ENCODE results near the gene RMND1.

DNA sequence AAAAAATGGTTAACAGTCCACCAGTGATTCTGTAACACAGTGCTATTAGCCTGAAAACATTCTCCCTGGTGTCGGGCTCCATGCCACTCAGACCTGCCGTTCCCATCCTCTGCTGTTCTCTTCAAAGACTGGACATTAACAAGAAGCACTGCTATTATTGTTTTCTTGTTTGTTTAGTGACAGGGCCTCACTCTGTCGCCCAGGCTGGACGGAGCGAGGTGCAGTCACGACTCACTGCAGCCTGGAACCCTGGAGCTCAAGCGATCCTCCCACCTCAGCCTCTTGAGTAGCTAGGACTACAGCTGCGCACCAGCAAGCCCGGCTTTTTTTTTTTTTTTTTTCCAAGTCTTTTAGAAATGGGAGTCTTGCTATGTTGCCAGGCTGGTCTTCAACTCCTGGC is 9.6 kb downstream of the RMND1 start:
- TF ChIP-seq CENPX (CRISPR knock-in tag; IDR thresholded peaks at IDR 0.05) (no peak), ZBTB21 (CRISPR knock-in tag; IDR thresholded peaks at IDR 0.05) (no peak), MAF1 (CRISPR knock-in tag; IDR thresholded peaks at IDR 0.05; ENCODE audit: borderline replicate concordance) (no peak), CBX2 (IDR thresholded peaks at IDR 0.05; ENCODE audit: low read depth, low read length) (no peak), CBX2 (CRISPR knock-in tag; IDR thresholded peaks at IDR 0.05; ENCODE audit: low read depth) (no peak), BHLHE40 (IDR thresholded peaks at IDR 0.05; ENCODE audit: low read length) (no peak), ZNF430 (CRISPR knock-in tag; IDR thresholded peaks at IDR 0.05) (no peak), POLR2G (IDR thresholded peaks at IDR 0.05; ENCODE audit: low read depth, low read length) (no peak), ZSCAN25 (CRISPR knock-in tag; IDR thresholded peaks at IDR 0.05) (no peak), MXD4 (CRISPR knock-in tag; IDR thresholded peaks at IDR 0.05) (no peak), ZNF446 (CRISPR knock-in tag; IDR thresholded peaks at IDR 0.05) (no peak)
- TF ChIP-seq, protein P1, sequence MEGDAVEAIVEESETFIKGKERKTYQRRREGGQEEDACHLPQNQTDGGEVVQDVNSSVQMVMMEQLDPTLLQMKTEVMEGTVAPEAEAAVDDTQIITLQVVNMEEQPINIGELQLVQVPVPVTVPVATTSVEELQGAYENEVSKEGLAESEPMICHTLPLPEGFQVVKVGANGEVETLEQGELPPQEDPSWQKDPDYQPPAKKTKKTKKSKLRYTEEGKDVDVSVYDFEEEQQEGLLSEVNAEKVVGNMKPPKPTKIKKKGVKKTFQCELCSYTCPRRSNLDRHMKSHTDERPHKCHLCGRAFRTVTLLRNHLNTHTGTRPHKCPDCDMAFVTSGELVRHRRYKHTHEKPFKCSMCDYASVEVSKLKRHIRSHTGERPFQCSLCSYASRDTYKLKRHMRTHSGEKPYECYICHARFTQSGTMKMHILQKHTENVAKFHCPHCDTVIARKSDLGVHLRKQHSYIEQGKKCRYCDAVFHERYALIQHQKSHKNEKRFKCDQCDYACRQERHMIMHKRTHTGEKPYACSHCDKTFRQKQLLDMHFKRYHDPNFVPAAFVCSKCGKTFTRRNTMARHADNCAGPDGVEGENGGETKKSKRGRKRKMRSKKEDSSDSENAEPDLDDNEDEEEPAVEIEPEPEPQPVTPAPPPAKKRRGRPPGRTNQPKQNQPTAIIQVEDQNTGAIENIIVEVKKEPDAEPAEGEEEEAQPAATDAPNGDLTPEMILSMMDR (CRISPR knock-in tag; IDR thresholded peaks at IDR 0.05): no peak
- TF ChIP-seq, protein P2, sequence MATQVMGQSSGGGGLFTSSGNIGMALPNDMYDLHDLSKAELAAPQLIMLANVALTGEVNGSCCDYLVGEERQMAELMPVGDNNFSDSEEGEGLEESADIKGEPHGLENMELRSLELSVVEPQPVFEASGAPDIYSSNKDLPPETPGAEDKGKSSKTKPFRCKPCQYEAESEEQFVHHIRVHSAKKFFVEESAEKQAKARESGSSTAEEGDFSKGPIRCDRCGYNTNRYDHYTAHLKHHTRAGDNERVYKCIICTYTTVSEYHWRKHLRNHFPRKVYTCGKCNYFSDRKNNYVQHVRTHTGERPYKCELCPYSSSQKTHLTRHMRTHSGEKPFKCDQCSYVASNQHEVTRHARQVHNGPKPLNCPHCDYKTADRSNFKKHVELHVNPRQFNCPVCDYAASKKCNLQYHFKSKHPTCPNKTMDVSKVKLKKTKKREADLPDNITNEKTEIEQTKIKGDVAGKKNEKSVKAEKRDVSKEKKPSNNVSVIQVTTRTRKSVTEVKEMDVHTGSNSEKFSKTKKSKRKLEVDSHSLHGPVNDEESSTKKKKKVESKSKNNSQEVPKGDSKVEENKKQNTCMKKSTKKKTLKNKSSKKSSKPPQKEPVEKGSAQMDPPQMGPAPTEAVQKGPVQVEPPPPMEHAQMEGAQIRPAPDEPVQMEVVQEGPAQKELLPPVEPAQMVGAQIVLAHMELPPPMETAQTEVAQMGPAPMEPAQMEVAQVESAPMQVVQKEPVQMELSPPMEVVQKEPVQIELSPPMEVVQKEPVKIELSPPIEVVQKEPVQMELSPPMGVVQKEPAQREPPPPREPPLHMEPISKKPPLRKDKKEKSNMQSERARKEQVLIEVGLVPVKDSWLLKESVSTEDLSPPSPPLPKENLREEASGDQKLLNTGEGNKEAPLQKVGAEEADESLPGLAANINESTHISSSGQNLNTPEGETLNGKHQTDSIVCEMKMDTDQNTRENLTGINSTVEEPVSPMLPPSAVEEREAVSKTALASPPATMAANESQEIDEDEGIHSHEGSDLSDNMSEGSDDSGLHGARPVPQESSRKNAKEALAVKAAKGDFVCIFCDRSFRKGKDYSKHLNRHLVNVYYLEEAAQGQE (IDR thresholded peaks at IDR 0.05; ENCODE audit: borderline replicate concordance in 1 of 2, low read depth in 1 of 2, low read length in 2 of 2): no peak
- TF ChIP-seq, protein P3, sequence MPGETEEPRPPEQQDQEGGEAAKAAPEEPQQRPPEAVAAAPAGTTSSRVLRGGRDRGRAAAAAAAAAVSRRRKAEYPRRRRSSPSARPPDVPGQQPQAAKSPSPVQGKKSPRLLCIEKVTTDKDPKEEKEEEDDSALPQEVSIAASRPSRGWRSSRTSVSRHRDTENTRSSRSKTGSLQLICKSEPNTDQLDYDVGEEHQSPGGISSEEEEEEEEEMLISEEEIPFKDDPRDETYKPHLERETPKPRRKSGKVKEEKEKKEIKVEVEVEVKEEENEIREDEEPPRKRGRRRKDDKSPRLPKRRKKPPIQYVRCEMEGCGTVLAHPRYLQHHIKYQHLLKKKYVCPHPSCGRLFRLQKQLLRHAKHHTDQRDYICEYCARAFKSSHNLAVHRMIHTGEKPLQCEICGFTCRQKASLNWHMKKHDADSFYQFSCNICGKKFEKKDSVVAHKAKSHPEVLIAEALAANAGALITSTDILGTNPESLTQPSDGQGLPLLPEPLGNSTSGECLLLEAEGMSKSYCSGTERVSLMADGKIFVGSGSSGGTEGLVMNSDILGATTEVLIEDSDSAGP (CRISPR knock-in tag; IDR thresholded peaks at IDR 0.05; ENCODE audit: borderline replicate concordance): no peak
- TF ChIP-seq, protein P4, sequence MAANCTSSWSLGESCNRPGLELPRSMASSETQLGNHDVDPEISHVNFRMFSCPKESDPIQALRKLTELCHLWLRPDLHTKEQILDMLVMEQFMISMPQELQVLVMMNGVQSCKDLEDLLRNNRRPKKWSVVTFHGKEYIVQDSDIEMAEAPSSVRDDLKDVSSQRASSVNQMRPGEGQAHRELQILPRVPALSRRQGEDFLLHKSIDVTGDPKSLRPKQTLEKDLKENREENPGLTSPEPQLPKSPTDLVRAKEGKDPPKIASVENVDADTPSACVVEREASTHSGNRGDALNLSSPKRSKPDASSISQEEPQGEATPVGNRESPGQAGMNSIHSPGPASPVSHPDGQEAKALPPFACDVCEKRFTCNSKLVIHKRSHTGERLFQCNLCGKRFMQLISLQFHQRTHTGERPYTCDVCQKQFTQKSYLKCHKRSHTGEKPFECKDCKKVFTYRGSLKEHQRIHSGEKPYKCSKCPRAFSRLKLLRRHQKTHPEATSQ (CRISPR knock-in tag; IDR thresholded peaks at IDR 0.05; ENCODE audit: borderline replicate concordance): no peak

All from HepG2 (cell line).